ENCODE measurements around the gene DNAH8.

- no peak for TF ChIP-seq POLR2A (IDR thresholded peaks at IDR 0.05; ENCODE audit: low read length)
- no peak for TF ChIP-seq GATA1 (IDR thresholded peaks at IDR 0.05; ENCODE audit: low read depth, low read length)
Measured at GRCh38 chr6:38818691-38819090, 103.6 kb downstream of the DNAH8 start.
